ENCODE measurements around the gene SCN8A.
"Not testable (repeated sequence)": the region's sequence is repeated elsewhere in the genome, so short reads cannot be mapped to it uniquely, and the experiment has no call there.

The SCN8A gene

DNA sequence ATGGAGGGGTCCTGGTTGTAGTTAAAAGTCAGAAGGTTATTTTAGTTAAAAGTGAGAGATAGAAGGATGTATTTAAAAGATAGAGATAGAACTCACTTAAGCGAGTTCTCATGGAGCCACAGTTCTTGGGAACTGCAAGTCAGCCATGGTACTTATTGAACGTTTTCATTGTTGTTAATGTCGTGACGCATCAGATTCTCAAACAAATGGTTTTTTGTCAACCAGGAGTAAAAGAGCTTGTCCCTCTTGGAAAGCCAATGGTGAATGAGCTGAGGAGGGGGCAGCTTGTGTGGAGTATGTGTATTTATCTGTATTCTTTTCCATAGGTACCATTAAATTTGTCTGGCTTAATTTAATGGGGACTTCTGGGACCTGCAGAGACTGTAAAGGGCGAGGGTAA, 188.8 kb downstream of the SCN8A start:
- DNase-seq (ENCODE audit: low read depth) = no peak
- TF ChIP-seq, protein P1, sequence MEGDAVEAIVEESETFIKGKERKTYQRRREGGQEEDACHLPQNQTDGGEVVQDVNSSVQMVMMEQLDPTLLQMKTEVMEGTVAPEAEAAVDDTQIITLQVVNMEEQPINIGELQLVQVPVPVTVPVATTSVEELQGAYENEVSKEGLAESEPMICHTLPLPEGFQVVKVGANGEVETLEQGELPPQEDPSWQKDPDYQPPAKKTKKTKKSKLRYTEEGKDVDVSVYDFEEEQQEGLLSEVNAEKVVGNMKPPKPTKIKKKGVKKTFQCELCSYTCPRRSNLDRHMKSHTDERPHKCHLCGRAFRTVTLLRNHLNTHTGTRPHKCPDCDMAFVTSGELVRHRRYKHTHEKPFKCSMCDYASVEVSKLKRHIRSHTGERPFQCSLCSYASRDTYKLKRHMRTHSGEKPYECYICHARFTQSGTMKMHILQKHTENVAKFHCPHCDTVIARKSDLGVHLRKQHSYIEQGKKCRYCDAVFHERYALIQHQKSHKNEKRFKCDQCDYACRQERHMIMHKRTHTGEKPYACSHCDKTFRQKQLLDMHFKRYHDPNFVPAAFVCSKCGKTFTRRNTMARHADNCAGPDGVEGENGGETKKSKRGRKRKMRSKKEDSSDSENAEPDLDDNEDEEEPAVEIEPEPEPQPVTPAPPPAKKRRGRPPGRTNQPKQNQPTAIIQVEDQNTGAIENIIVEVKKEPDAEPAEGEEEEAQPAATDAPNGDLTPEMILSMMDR (IDR thresholded peaks at IDR 0.05; ENCODE audit: low read length, missing control alignments) = no peak

DNA sequence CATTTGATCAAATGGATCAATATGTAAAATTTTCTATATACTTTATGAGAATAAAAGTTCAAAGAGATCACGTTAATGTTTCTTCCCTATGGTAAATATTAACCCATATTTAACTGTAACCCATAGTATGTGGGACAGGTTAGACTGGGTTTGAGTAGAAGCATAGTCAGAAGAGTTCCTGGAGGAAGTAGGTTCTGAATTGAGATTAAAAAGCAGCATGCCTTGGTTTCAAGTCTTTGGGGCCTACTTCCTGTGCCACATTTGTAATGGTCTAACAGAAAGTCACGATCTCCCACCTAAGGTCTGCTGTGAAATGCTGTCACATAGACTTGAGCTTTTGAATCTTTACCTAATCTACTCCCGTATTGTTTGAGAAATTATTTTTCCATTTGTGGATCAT, 193.7 kb downstream of the SCN8A start:
- TF ChIP-seq, protein P1 (IDR thresholded peaks at IDR 0.05; ENCODE audit: low read length, missing control alignments) = no peak
- no peak overlapping the region for H3K4me3 ChIP-seq (replicated peaks; ENCODE audit: low read depth, low read length)
- no peak for DNase-seq (ENCODE audit: low read depth)

More for the DNA sequence above, 188.8 kb downstream of the SCN8A start:
- H3K4me3 ChIP-seq (replicated peaks; ENCODE audit: low read depth, low read length) = no peak overlapping the region

GRCh38 chr12:51785906-51786305, 194.9 kb downstream of the SCN8A start:
- TF ChIP-seq, protein P1 (IDR thresholded peaks at IDR 0.05; ENCODE audit: low read length, missing control alignments) = no peak
- no peak overlapping the region for H3K4me3 ChIP-seq (replicated peaks; ENCODE audit: low read depth, low read length)
- no peak for DNase-seq (ENCODE audit: low read depth)

DNA sequence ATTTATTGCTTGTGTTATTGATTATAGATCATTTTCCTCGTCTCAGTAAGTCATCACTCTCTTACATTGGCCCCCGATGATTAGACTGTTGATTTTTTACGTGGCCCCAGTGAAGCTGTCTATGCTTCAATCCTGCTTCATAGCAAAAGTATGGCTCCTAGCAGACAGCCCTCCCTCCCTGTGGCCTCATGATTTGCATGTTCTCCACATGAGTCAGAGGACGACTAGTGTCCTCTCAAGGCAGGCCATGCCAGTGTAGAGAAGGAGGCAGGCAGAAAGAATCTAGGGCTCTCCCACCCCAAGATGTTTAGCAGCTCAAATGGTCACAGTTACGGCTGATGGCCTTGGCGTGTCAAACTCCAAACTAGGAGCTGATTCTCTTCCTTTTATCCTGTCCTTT, 197.8 kb downstream of the SCN8A start:
- TF ChIP-seq, protein P1 (IDR thresholded peaks at IDR 0.05; ENCODE audit: low read length, missing control alignments) = no peak
- peak; percentile 44 for DNase-seq (ENCODE audit: low read depth)
- no peak overlapping the region for H3K4me3 ChIP-seq (replicated peaks; ENCODE audit: low read depth, low read length)

- DNase-seq (ENCODE audit: low read depth) = no peak
- H3K4me3 ChIP-seq (replicated peaks; ENCODE audit: low read depth, low read length) = no peak overlapping the region
- TF ChIP-seq, protein P1 (IDR thresholded peaks at IDR 0.05; ENCODE audit: low read length, missing control alignments) = no peak
Measured at GRCh38 chr12:51792417-51792816, 201.4 kb downstream of the SCN8A start.

GRCh38 chr12:51793201-51793600, 202.2 kb downstream of the SCN8A start:
- H3K4me3 ChIP-seq (replicated peaks; ENCODE audit: low read depth, low read length) = no peak overlapping the region
- no peak for DNase-seq (ENCODE audit: low read depth)

DNA sequence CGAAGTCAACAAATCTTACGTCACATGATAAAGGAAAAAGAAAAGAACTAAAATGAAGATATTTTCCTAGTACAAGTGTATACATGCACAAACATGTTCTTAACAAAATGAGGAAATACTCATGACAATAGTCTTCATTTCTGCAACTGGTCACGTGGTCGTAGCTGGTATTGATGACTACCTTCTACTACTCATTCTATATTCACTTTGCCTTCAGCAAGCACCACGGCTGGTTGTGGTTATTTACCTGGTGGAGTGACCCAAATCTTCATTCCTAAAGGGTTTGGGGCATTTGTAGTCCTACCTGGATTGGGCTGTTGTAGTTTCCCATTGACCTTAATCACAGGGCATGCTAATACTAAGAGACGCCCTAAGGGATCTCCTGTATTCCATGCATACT, 206.3 kb downstream of the SCN8A start:
- DNase-seq (ENCODE audit: low read depth) = no peak
- TF ChIP-seq, protein P1 (IDR thresholded peaks at IDR 0.05; ENCODE audit: low read length, missing control alignments) = no peak
- H3K4me3 ChIP-seq (replicated peaks; ENCODE audit: low read depth, low read length) = no peak overlapping the region

More at GRCh38 chr12:51793201-51793600, 202.2 kb downstream of the SCN8A start:
- TF ChIP-seq, protein P1 (IDR thresholded peaks at IDR 0.05; ENCODE audit: low read length, missing control alignments) = no peak

DNA sequence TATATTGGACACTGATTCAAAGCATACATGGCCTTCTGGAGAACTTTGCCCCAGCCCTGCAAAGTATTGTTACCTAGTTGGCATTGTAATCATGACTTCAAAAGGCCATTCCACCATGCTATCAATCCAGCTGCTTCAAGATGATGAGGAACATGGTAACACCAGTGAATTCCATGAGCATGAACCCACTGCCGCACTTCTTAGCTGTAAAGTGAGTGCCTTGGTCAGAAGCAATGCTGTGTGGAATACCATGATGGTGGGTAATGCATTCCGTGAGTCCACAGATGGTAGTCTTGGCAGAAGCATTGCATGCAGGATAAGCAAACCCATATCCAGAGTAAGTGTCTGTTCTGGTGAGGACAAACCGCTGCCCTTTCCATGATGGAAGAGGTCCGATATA, 207.0 kb downstream of the SCN8A start:
- DNase-seq (ENCODE audit: low read depth); H3K4me3 ChIP-seq (replicated peaks; ENCODE audit: low read depth, low read length): not testable (repeated sequence)
